Loucy (cell line): ENCODE results near the gene MYH15.

ENCODE experiments used
- EZH2phosphoT487 ChIP-seq: fragments of 200-600 bp; IDR thresholded peaks from 2 replicates; pipeline ENCODE4 v1.6.1; 2018; ENCODE audit warnings: antibody characterized with exemption, mild to moderate bottlenecking, moderate library complexity, borderline replicate concordance
- TF ChIP-seq, protein P1 (sequence below): fragments of 200-600 bp; sonication (generic); conservative IDR thresholded peaks from 2 replicates; pipeline ENCODE4 v1.5.1; 2014; ENCODE audit warnings: mild to moderate bottlenecking, antibody characterized with exemption, low read length

GRCh38 chr3:108455212-108455705, 55.1 kb downstream of the MYH15 start:
- TF ChIP-seq, protein P1, sequence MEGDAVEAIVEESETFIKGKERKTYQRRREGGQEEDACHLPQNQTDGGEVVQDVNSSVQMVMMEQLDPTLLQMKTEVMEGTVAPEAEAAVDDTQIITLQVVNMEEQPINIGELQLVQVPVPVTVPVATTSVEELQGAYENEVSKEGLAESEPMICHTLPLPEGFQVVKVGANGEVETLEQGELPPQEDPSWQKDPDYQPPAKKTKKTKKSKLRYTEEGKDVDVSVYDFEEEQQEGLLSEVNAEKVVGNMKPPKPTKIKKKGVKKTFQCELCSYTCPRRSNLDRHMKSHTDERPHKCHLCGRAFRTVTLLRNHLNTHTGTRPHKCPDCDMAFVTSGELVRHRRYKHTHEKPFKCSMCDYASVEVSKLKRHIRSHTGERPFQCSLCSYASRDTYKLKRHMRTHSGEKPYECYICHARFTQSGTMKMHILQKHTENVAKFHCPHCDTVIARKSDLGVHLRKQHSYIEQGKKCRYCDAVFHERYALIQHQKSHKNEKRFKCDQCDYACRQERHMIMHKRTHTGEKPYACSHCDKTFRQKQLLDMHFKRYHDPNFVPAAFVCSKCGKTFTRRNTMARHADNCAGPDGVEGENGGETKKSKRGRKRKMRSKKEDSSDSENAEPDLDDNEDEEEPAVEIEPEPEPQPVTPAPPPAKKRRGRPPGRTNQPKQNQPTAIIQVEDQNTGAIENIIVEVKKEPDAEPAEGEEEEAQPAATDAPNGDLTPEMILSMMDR = no peak
- no peak for TF ChIP-seq EZH2phosphoT487
